Nephron (organoid): ENCODE measurements around the gene TSHZ3.

Source experiments
- H3K27ac Mint-ChIP-seq, 3 experiments: 2 replicates each; pipeline ENCODE4 v1.8.0; 2020; ENCODE audit warnings: mixed read lengths in 3 of 3, mild to moderate bottlenecking in 2 of 3, moderate library complexity in 1 of 3
- H3K27me3 Mint-ChIP-seq: 2 replicates; pipeline ENCODE4 v1.8.0; 2021; ENCODE audit warnings: low read depth, mild to moderate bottlenecking, moderate library complexity, mixed read lengths
- H3K36me3 Mint-ChIP-seq: 2 replicates; pipeline ENCODE4 v1.8.0; 2020; ENCODE audit warnings: low read depth, mixed read lengths
- H3K4me1 Mint-ChIP-seq: 2 replicates; pipeline ENCODE4 v1.8.0; 2020; ENCODE audit warnings: mixed read lengths
- H3K4me3 Mint-ChIP-seq, 3 experiments: 2 replicates each; pipeline ENCODE4 v1.8.0; 2020; ENCODE audit warnings: mild to moderate bottlenecking in 3 of 3, mixed read lengths in 3 of 3, moderate library complexity in 2 of 3
- H3K9me3 Mint-ChIP-seq: 2 replicates; pipeline ENCODE4 v1.8.0; 2020; ENCODE audit warnings: mixed read lengths
- TF ChIP-seq, protein P1 (sequence below), 3 experiments: fragments of 200-600 bp; sonication (generic); IDR thresholded peaks; one replicate each; pipeline ENCODE4 v1.5.0; 2021; ENCODE audit warnings: antibody characterized with exemption in 3 of 3; ENCODE audit not compliant: unreplicated experiment in 3 of 3

Gene TSHZ3

DNA sequence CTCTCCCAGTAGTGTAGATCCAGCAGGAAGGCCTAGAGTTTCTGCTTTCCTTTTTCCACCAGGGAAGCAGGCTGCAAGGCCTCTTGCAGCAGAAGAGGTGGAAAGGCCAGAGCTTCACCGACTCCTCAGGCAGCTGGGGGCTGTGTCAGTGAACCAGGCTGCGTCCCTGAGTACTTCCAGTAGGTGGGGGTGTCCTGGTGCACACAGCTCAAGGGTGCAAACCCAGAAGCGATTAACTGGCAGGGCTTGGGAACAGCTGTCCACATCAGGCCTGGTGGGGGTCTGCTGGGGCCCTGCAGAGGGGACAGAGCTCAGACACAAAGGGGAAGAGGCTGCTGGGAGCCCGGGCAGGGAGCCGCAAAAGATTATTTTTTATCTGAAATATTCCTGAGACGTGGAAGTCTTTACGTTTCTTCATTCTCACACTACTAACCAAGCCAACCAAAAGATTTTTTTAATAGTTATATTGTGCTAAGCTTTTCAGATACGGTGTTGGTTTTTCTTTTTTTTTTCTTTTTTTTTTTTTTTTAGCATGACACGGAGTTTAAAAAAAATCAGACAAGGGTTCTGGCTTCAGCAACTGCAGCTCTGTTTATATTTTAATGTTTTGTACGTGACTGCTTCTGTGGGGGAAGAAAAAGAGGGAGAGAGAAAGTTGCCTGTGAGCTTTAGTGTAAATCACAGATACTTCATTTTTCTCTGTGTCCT is 11.0 kb downstream of the TSHZ3 start:
- H3K27ac Mint-ChIP-seq, result peak overlapping the region; percentile 95
- H3K36me3 Mint-ChIP-seq, result peaks cover 6% of the 10 kb centered on the region
- H3K27me3 Mint-ChIP-seq, result no peaks in the 10 kb centered on the region
- TF ChIP-seq, protein P1, sequence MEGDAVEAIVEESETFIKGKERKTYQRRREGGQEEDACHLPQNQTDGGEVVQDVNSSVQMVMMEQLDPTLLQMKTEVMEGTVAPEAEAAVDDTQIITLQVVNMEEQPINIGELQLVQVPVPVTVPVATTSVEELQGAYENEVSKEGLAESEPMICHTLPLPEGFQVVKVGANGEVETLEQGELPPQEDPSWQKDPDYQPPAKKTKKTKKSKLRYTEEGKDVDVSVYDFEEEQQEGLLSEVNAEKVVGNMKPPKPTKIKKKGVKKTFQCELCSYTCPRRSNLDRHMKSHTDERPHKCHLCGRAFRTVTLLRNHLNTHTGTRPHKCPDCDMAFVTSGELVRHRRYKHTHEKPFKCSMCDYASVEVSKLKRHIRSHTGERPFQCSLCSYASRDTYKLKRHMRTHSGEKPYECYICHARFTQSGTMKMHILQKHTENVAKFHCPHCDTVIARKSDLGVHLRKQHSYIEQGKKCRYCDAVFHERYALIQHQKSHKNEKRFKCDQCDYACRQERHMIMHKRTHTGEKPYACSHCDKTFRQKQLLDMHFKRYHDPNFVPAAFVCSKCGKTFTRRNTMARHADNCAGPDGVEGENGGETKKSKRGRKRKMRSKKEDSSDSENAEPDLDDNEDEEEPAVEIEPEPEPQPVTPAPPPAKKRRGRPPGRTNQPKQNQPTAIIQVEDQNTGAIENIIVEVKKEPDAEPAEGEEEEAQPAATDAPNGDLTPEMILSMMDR (IDR thresholded peaks at IDR 0.05; ENCODE audit: unreplicated experiment in 3 of 3), result peak; percentile 56 to 64 (median 62)
- peaks cover 90% of the 10 kb centered on the region for H3K4me1 Mint-ChIP-seq
- H3K4me3 Mint-ChIP-seq, result peak overlapping the region; percentile 69 to 77 (median 70)
- H3K9me3 Mint-ChIP-seq, result no peaks in the 10 kb centered on the region

DNA sequence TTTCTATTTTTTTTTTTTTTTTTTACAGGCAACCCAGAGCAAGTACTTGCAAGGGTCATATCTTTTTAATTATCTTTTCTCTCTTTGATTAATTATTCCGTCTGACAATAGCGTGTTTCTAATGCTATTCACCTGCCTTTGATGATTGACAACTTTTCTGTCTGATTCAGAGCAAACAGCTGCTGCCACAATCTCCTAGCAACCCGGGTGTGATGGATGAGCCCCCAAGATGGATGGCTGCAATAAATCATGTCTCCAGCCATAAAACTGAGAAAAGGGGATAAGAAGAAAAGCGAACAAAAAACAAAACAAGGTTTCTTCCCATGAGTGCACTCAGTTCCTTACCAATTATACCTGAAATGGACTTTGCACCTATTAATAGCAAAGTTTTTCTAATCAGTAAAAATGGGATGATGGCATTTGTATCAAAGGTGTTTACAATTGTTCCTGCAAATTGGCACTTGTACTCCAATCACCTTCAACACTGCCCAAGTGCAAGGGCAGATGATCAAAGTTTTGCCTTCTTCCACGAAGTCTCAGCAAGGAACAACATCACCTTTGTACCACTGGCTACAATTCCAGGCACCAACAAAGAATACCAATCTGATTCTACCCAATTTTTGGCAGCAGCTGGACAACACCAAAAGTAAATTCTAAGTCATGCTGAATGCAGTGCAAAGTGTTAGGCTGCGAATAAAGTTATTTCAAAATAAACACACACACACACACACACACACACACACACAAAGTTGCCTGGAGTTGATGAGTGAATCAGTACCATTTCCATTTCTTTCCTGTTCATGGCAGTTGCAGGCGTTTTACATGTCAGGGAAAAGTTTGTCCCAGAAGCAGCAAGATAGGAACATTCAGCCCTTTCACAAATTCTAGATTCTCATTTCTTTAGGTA is 12.0 kb downstream of the TSHZ3 start:
- Mint-ChIP-seq H3K4me3 (peak overlapping the region in 2 of 3 experiments; percentile 70 to 77), H3K27me3 (no peaks in the 10 kb centered on the region), H3K27ac (peak overlapping the region; percentile 95), H3K9me3 (no peaks in the 10 kb centered on the region), H3K4me1 (peaks cover 89% of the 10 kb centered on the region), H3K36me3 (peaks cover 6% of the 10 kb centered on the region)
- TF ChIP-seq, protein P1 (IDR thresholded peaks at IDR 0.05; ENCODE audit: unreplicated experiment in 3 of 3), result no peak

DNA sequence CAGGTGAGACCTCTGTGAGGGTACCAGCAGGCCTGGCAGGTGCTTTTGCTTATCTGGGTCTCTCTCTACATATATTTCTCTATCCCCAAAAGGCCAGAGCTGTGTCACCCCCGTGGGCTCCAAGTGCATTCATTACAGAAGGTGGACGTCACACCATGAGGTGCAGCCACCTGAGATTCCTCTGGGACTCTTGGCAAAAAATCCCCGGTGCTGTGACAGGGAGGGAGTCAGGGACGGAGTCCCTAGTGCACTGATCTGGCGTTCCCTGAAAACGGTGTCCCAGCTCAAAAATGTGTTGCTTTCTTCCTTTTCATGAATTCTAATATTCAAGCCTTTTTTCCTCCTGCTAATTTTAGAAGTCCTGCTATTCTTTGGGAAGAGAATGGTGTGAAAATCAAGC is 13.5 kb downstream of the TSHZ3 start:
- no peak overlapping the region for H3K4me3 Mint-ChIP-seq
- peak overlapping the region in 2 of 3 experiments; percentile 81 to 95 for H3K27ac Mint-ChIP-seq
- peaks cover 6% of the 10 kb centered on the region for H3K36me3 Mint-ChIP-seq
- no peaks in the 10 kb centered on the region for H3K27me3 Mint-ChIP-seq
- H3K9me3 Mint-ChIP-seq, result no peaks in the 10 kb centered on the region
- H3K4me1 Mint-ChIP-seq, result peaks cover 92% of the 10 kb centered on the region
- TF ChIP-seq, protein P1 (IDR thresholded peaks at IDR 0.05; ENCODE audit: unreplicated experiment in 3 of 3), result no peak

DNA sequence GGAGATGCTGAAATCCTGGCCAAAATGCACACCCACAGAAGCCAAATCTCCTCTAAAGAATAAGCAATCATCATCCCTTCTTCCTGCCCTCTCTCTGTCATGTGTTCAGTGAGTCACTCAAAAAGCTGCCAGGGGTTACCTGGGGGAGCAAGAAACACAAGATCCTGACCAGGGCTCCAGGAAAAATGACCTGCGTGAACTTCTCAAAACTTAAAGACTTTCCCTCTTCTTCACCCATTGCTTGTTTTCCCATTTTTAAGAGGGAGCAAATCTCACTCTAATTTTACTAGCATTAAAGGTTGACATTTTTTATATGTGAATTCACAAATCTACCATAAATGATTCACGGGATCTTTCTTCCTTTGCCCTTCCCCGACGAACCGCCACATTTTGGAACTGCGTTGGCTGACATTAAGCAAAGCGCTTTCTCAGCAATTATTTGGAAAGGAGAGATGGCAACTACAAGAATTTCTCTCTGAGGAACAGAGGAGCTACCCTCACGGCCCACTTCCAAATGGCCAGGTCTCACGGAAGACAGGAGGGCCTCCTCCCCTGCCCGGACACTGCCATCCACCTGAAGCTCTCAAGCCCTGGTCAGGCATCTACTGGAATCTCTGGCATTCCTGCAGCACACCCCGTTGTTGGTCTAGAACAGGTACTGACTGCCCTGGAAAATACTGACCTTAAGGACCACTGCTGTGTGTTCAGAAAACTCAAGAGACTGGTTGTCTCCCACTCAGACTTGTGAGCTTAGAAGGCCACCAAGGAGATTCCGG is 14.2 kb downstream of the TSHZ3 start:
- no peaks in the 10 kb centered on the region for H3K9me3 Mint-ChIP-seq
- peaks cover 91% of the 10 kb centered on the region for H3K4me1 Mint-ChIP-seq
- TF ChIP-seq, protein P1 (IDR thresholded peaks at IDR 0.05; ENCODE audit: unreplicated experiment in 3 of 3), result no peak
- peak overlapping the region in 1 of 3 experiments; percentile 95 for H3K27ac Mint-ChIP-seq
- H3K27me3 Mint-ChIP-seq, result no peaks in the 10 kb centered on the region
- no peak overlapping the region for H3K4me3 Mint-ChIP-seq
- H3K36me3 Mint-ChIP-seq, result peaks cover 6% of the 10 kb centered on the region

DNA sequence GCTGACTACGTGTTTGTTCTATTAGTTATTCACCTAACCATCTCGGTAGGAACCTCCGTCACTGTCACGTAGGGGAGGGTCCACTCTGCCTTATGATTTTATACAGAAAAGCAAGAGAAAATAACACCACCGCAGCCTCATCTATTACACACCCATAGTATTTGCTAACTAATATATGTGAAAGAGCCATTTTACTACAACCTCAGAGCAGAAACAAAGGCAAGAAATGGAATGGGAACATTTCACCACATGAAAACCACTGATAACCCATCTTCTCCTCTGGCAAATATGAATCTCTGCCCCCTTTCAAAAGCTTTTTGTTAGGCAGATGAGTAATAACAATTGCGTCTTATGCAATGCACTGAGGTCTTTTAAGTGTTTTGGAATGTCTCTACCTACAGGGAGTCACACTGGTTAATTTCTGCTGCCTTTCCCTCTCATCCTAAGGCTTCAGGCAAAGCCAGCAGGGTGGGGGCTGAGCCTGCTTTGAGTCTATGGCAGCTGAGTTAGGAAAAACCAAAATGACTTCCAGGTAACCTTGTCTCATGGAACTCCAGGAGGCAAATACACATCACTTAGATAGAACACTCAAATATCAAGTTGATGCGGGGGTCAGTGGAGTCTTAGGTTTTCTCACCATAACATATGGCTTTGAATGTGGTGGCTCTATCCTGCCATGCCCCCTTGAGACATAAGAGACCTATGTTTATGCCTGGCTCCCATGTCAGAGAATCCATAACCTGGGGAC is 15.0 kb downstream of the TSHZ3 start:
- Mint-ChIP-seq H3K9me3 (no peaks in the 10 kb centered on the region), H3K4me1 (peaks cover 91% of the 10 kb centered on the region), H3K4me3 (no peak overlapping the region), H3K36me3 (peaks cover 6% of the 10 kb centered on the region), H3K27ac (peak overlapping the region in 2 of 3 experiments; percentile 54 to 95), H3K27me3 (no peaks in the 10 kb centered on the region)
- TF ChIP-seq, protein P1 (IDR thresholded peaks at IDR 0.05; ENCODE audit: unreplicated experiment in 3 of 3), result no peak
